HG02870 (cell line): ENCODE measurements around the gene PTER.

Experiments
- ATAC-seq: cut with Tn5 transposase; IDR thresholded peaks from one replicate; pipeline ENCODE4 v1.9.1; 2021; ENCODE audit warnings: mild to moderate bottlenecking, moderate library complexity; ENCODE audit not compliant: unreplicated experiment

The PTER gene

GRCh38 chr10:16536155-16536554 lies 99.3 kb downstream of the PTER start:
- no peak for ATAC-seq

- ATAC-seq, result no peak
Observed at GRCh38 chr10:16544099-16544498, 107.3 kb downstream of the PTER start.

- no peak for ATAC-seq
Observed at GRCh38 chr10:16544591-16544990, 107.8 kb downstream of the PTER start.

DNA sequence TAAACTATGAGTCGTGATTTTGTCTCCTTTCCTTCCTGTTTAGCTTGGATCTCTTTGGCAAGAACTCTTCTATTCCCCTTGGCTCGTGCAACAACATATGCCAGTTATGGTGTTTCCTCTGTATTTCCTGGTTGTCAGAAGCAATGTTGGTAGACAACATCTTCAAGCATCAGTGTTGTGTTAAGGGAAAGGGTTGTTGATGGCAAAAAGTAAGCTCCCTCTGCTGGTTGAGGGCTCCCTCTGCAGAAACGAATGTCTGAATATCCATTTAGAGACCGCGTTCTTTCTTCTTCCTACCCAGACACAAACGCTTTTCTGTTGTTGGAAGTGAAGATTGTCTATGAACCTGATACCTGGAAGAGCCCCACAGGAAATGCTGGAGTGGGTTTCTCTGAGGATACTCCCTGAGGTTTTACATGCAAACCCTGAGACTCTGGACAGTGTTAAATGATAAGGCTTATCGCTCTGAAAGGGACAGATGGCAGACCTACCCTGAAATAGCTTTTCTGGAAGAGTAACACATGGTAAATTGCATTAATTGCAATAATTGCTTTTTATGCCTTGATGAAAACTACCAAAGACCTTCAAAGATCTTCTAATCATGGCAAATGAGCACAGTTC lies 108.4 kb downstream of the PTER start:
- ATAC-seq, result peak; percentile 77

GRCh38 chr10:16547973-16548372 lies 111.2 kb downstream of the PTER start:
- no peak for ATAC-seq

DNA sequence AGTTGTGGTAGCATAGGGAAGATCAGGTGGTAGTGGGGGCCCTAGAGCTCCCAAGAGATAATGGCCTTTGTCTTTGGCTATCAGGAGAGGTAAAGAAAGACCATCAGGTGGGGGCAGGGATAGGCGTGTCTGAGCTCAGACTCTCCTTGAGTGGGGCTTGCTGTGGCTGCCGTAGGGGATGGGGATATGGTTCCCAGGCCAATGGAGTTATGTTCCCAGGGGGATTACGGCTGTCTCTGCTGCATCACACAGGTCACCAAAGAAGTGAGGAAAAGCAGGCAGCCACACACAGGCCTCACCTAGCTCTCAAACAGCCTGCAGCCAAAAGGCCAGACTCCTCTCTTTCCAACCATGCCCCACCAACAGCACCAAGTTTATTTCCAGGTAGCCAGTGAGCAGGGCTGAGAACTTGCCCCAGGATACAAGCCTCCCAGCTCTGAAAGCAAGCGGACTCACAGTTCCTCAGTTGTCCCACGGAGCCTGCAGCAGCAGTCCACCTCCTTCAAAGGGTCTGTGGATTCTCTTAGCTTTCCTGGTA lies 122.5 kb downstream of the PTER start:
- no peak for ATAC-seq

GRCh38 chr10:16562891-16563290 lies 126.1 kb downstream of the PTER start:
- ATAC-seq, result no peak
